Activated T-helper 17 cell treated with anti-CD3 and anti-CD28 coated beads, Interleukin-2, amount 50 U/mL, for 72 hours (primary cell): ENCODE results near the gene FBH1. TPM values are rescaled to one million over a fixed set of nuclear protein-coding genes. Genes with fewer than 3 reads are reported as not detected.
"Not testable (repeated sequence)": the region's sequence is repeated elsewhere in the genome, so short reads cannot be mapped to it uniquely, and the experiment has no call there.

Source experiments
- ATAC-seq: fragments of 150-1000 bp; cut with Tn5 transposase; replicated peaks from 2 replicates; pipeline ENCODE4 v1.10.0; 2021; ENCODE audit warnings: mild to moderate bottlenecking, moderate library complexity
- H3K27ac Mint-ChIP-seq: one replicate; pipeline ENCODE4 v1.8.0; 2022; ENCODE audit warnings: mixed read lengths
- H3K27me3 Mint-ChIP-seq: one replicate; pipeline ENCODE4 v1.8.0; 2022; ENCODE audit warnings: mixed read lengths
- H3K36me3 Mint-ChIP-seq: one replicate; pipeline ENCODE4 v1.8.0; 2022; ENCODE audit warnings: low read depth, mild to moderate bottlenecking, mixed read lengths
- H3K4me1 Mint-ChIP-seq: one replicate; pipeline ENCODE4 v1.8.0; 2022; ENCODE audit warnings: mixed read lengths
- H3K4me3 Mint-ChIP-seq: one replicate; pipeline ENCODE4 v1.8.0; 2022; ENCODE audit warnings: mild to moderate bottlenecking, mixed read lengths
- H3K9me3 Mint-ChIP-seq: one replicate; pipeline ENCODE4 v1.8.0; 2022; ENCODE audit warnings: mixed read lengths
- total RNA-seq, 2 donors: library from RNA; stranded (reverse); gene quantifications; one replicate each; pipeline ENCODE4 v1.2.3, GENCODE V29; 2022

The FBH1 gene
- total RNA-seq, result 10 to 100 TPM; 55.9 to 62.0 TPM

DNA sequence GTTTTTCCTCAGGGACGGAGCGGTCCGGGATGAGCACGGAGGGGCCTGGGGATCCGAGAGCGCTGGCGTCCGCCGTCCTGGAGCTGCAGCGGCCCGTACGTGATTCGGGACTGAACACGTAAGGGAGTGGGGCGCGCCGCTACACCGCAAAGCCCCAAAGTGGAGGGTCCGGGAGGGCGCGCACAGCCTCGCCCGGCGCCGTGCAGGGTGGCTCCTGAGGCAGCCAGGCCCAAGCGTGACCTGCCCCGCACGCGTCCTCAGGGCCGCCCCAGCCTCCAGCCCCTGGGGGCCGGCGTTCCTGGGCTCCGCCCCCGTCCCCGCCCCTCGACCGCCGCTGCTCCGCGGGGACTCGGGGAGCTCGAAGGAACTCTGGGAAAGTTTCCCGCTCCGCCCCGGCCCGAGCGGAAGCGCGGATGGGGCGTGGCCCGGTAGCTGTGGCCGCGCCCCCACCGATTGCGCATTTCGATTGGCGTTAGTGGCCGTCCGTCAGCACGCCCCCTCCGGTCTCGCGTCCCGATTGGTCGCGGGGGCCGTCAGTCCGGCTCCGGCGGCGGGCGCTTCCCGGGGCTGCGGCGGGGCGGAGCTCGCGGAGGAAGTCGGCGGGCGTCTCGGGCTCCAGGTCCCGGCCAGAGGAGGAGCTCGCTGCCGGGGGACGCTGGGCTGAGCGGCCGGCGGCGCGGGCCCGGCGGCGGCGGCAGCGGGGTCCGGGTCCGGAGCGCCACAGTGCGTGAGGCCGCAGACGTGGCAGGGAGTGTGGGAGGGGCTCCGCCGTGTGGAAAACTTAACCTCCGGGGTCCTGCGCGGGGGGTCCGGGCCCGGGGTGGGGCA is at the start of gene FBH1, which contains the start of gene ANKRD16:
Gene FBH1, plus strand, starts transcription at position 620 of the 828 bp plus-strand sequence. Its CDS starts 103 bp downstream, at position 723.
Gene ANKRD16, minus strand, starts transcription at position 270 of the 828 bp plus-strand sequence. CDS start 539 bp downstream, outside the sequence.
- Mint-ChIP-seq H3K9me3 (no peaks in the 10 kb centered on the region), H3K27ac (peak within 1 kb of the TSS; percentile 91), H3K4me1 (peaks cover 42% of the 10 kb centered on the region)

DNA sequence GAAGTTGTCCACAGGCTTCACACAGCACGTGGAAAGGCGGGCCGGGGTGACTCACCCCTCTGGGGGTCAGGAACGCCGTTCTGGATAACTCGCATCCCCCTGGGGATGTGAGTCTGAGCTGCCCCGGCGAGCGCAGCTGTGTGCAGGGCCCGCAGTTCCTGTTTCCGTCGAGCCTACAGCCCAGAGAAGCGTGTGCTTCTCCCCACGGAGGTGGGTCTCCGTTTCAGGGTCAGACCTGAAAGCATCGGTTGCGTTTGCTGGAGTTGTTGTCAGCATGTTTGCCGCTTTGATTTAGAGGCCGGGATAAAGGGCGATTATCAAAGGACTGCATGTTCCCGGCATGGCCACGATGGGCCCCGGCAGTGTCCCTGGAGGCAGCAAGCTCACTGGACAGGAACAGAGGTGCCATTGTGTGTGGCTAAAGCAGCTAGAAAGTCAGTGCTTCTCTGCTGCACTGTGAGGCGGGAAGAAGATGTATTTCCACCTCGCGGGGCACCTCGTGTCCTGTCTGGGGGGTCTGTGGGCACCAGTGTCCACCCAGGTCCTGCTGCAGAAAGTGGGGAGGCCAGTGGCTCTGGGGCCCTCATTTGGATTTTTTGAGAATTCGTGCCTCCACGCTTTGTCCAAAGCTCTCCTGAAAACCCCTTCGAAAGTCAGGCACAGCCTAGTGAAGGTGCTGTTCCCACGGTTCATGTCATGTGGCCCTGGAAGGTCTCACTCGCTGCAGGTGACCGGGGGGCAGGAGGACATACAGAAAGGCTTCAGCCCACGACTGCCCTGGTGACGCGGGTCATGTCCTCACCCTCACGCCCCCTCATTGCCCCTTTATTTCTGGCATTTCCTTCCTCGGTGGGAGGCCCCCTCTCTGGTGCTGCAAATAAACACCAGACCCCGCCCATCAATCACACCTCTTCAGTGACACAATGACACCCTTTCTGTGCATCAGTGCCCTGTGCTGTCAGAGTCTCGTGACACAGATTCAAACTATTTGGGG is 49.4 kb upstream of the FBH1 start:
- Mint-ChIP-seq H3K27me3 (peaks cover 3% of the 10 kb centered on the region), H3K4me3 (no peak overlapping the region), H3K9me3 (no peaks in the 10 kb centered on the region), H3K36me3 (no peaks in the 10 kb centered on the region), H3K27ac (no peak overlapping the region), H3K4me1 (peaks cover 8% of the 10 kb centered on the region)
- ATAC-seq, result no peak

More for the DNA sequence above, at the start of gene FBH1, which contains the start of gene ANKRD16:
- ATAC-seq, result peak; percentile 89
- Mint-ChIP-seq H3K36me3 (peaks cover 55% of the 10 kb centered on the region), H3K4me3 (peak within 1 kb of the TSS; percentile 94), H3K27me3 (no peaks in the 10 kb centered on the region)

DNA sequence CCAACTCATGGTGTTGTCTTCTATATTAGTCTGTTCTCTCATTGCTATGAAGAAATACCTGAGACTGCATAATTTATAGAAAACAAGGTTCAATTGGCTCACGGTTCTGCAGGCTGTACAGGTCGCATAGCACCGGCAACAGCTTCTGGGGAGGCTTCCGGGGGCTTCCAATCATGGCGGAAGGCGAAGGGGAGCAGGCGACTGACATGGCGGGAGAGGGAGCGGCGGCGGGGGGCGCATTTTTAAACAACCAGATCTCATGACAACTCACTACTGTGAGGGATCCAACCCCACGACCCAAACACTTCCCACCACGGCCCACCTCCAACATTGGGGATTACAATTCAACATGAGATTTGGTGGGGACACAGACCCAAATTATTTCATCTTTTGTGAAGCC is 48.1 kb upstream of the FBH1 start:
- Mint-ChIP-seq H3K4me1 (peaks cover 8% of the 10 kb centered on the region), H3K9me3 (no peaks in the 10 kb centered on the region), H3K27me3 (peaks cover 3% of the 10 kb centered on the region), H3K4me3 (no peak overlapping the region), H3K36me3 (peaks cover 6% of the 10 kb centered on the region), H3K27ac (no peak overlapping the region)
- no peak for ATAC-seq

DNA sequence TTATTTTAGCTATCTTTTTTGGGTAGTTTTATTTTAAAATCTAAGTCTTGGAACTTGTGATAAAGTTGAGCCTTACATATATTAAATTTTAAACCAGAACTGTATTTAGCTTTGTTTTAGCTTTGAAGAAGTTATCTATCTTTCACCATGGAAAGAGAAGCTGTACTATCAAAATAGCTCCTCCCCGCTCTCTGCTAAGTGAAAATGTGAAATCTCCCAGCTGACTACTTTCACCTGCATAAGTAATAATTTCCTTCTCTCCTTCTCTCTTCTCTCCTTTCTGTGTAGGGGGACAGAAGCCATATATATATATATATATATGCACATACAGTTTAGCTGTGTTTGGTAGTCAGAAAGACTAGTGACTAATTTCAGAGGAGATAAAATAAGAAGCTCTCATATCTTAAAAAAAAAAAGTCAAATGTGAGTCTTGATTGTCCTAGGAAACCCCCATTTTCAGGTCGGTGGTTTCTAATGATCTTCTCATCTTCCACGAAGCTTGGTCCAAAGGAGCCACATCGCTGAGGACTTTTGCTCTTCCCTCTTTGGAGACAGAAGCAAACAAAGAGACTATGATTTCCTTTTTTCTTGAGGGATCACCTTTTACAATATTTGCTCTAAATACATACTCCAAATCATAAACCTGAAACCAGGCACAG is 46.2 kb upstream of the FBH1 start:
- Mint-ChIP-seq H3K36me3 (peaks cover 6% of the 10 kb centered on the region), H3K27me3 (peaks cover 3% of the 10 kb centered on the region), H3K27ac (peak overlapping the region; percentile 75), H3K4me3 (peak overlapping the region; percentile 27), H3K9me3 (no peaks in the 10 kb centered on the region), H3K4me1 (peaks cover 8% of the 10 kb centered on the region)
- ATAC-seq, result peak; percentile 68

DNA sequence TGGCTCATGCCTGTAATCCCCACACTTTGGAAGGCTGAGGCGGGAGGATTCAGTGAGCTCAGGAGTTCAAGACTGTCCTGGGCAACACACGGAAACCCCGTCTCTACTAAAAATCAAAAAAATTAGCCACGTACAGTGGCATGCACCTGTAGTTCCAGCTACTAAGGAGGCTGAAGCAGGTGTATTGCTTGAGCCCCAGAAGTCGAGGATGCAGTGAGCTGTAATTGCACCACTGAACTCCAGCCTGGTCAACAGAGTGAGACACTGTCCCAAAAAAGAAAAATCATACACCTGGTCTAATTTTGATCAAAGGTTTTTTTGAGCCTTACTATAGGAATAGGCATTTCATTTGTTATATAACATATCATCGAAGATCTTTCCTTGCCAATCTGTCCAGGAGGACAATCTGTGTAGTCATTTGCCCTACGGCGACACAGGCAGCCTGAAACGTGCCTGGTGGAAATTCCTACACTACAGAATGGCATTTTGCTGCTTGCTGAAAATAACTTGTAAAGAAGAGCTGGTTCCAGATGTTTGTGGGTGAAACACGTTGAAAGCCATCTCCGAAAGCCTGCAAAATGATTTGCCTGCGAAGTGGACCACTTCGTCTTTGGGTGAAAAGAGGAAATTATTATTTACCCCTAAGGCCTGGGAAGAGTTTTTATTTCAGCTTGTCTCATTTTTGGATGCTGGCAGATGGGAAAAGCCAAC is 45.5 kb upstream of the FBH1 start:
- peak overlapping the region; percentile 75 for H3K27ac Mint-ChIP-seq
- peaks cover 8% of the 10 kb centered on the region for H3K4me1 Mint-ChIP-seq
- peaks cover 6% of the 10 kb centered on the region for H3K36me3 Mint-ChIP-seq
- peak overlapping the region; percentile 27 for H3K4me3 Mint-ChIP-seq
- H3K27me3 Mint-ChIP-seq, result peaks cover 2% of the 10 kb centered on the region
- no peaks in the 10 kb centered on the region for H3K9me3 Mint-ChIP-seq
- no peak for ATAC-seq

DNA sequence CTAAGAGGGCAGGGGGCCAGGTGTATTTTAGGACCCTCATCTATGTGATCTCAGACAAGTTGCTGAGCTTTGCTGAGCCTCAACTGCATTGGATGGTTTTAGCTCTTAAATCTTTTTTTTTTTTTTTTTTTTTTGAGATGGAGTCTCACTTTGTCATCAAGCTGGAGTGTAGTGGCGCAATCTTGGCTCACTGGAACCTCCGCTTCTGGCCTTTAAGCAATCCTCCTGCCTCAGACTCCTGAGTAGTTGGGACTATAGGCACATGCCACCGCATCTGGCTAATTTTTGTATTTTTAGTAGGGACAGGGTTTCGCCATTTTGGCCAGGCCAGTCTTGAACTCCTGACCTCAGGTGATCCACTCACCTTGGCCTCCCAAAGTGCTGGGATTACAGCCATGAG is 43.4 kb upstream of the FBH1 start:
- not testable (repeated sequence) for H3K36me3 Mint-ChIP-seq, ATAC-seq, H3K4me1 Mint-ChIP-seq, H3K27me3 Mint-ChIP-seq, H3K9me3 Mint-ChIP-seq
- peak overlapping the region; percentile 92 for H3K27ac Mint-ChIP-seq
- peak overlapping the region; percentile 65 for H3K4me3 Mint-ChIP-seq

DNA sequence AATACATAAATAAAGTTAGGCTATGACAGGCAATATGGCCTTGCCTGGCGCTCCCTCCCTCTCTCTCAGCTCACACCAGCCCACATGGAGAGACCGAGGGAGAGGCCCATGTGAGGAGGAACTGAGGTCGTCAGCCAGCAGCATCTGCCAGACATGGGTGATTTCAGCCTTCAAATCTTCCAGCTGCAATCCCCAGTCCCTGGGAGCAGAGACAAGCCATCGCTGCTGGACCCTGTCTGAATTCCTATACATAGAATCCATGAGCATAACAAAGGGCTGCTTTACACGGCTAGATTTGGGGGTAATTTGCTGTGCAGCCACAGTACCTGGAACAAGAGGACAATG is 35.9 kb upstream of the FBH1 start:
- H3K4me1 Mint-ChIP-seq, result no peaks in the 10 kb centered on the region
- no peak overlapping the region for H3K4me3 Mint-ChIP-seq
- no peaks in the 10 kb centered on the region for H3K36me3 Mint-ChIP-seq
- H3K9me3 Mint-ChIP-seq, result no peaks in the 10 kb centered on the region
- no peak for ATAC-seq
- H3K27ac Mint-ChIP-seq, result no peak overlapping the region
- H3K27me3 Mint-ChIP-seq, result peaks cover 3% of the 10 kb centered on the region

DNA sequence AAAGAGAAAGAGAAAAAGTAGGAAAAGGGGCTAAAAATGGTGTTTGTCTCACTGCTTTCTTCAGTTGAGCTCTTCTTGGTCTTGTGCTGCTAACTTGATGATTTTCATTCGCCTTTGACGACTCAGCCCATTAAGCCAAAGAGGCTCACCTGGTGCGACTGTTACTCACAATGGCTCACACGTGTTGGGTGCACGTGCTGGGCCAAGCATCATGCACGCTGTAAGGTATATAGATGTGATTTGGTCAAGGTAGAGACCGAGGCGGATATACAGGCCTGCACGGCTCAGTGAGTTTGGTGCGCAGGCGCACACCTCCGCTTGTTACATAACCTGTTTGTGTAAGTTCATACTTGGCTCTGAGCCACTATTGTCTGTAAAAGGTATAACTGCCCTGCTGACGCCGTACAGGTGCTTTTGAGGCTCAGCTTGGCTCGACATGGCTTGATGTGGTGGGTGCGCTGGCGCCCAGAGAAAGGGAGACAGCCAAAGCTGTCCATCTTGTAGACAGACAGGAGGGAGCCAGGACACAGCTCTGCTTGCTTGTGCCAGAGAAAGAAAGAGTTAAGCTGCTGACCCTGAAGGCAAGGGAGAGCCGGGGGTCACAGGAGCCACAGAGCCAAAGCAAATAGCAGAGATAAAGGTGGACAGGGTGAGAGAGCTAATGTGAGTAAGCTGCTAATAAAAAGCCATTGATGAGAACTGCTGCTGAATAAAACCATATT is 33.9 kb upstream of the FBH1 start:
- no peak for ATAC-seq
- Mint-ChIP-seq H3K4me3 (no peak overlapping the region), H3K27me3 (peaks cover 3% of the 10 kb centered on the region), H3K36me3 (no peaks in the 10 kb centered on the region), H3K27ac (no peak overlapping the region), H3K9me3 (no peaks in the 10 kb centered on the region), H3K4me1 (no peaks in the 10 kb centered on the region)

DNA sequence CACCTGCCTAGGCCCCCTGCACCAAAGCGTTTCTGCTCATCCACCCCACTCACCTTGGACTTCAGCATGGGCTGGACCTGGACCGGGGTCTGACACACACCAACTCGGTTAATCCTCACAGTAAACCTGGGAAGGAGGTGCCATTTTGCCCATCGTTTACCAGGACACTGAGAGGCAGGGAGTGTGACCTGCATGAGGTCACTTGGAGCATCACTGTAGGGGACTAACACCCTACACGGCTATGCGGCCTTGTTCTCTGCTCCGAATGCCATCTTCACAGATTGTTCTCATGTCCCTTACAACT is 33.4 kb upstream of the FBH1 start:
- ATAC-seq, result no peak
- peaks cover 3% of the 10 kb centered on the region for H3K27me3 Mint-ChIP-seq
- no peak overlapping the region for H3K27ac Mint-ChIP-seq
- H3K4me3 Mint-ChIP-seq, result no peak overlapping the region
- no peaks in the 10 kb centered on the region for H3K9me3 Mint-ChIP-seq
- no peaks in the 10 kb centered on the region for H3K36me3 Mint-ChIP-seq
- no peaks in the 10 kb centered on the region for H3K4me1 Mint-ChIP-seq

DNA sequence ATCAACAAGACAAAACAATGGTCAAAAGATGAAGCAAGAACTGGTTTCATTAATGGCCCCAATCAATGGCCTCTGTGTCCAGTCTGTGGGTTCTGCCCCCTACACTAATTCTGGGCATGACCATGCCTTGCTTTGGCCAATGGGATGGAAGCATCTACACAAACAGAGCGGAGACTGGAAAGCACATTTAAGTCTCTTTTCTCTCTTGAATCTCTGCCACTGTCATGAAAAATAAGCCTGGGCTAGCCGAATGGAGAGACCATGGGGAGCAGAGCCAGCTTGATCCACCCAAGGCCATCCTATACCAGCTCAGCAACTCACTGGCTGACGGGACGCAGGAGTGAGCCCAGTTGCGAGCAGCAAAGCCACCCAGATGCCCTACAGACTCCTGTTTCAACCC is 31.2 kb upstream of the FBH1 start:
- ATAC-seq, result no peak
- Mint-ChIP-seq H3K27me3 (no peaks in the 10 kb centered on the region), H3K4me3 (no peak overlapping the region), H3K36me3 (no peaks in the 10 kb centered on the region), H3K9me3 (no peaks in the 10 kb centered on the region), H3K27ac (no peak overlapping the region), H3K4me1 (peaks cover 5% of the 10 kb centered on the region)

DNA sequence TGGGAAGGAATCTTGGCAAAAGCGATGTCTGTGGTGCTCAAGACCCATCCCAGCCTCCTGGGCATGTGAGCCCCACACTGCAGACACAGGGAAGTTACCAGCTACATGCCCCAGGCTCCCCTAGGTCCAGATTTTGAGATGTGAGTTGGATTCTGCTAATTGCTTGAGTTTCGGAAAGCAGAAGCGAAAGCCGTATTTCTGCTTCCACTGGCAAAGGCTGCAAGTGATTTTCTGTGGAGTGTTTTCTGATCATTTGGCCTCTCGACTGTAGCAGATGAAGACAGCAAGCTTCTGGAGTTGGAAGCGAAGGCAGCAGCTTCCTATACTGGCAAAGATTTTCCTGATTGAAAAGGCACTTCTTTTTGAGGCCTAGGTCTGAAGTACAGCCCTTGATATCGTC is 30.0 kb upstream of the FBH1 start:
- no peak for ATAC-seq
- no peaks in the 10 kb centered on the region for H3K9me3 Mint-ChIP-seq
- no peak overlapping the region for H3K4me3 Mint-ChIP-seq
- no peak overlapping the region for H3K27ac Mint-ChIP-seq
- H3K4me1 Mint-ChIP-seq, result peaks cover 5% of the 10 kb centered on the region
- no peaks in the 10 kb centered on the region for H3K36me3 Mint-ChIP-seq
- H3K27me3 Mint-ChIP-seq, result no peaks in the 10 kb centered on the region

DNA sequence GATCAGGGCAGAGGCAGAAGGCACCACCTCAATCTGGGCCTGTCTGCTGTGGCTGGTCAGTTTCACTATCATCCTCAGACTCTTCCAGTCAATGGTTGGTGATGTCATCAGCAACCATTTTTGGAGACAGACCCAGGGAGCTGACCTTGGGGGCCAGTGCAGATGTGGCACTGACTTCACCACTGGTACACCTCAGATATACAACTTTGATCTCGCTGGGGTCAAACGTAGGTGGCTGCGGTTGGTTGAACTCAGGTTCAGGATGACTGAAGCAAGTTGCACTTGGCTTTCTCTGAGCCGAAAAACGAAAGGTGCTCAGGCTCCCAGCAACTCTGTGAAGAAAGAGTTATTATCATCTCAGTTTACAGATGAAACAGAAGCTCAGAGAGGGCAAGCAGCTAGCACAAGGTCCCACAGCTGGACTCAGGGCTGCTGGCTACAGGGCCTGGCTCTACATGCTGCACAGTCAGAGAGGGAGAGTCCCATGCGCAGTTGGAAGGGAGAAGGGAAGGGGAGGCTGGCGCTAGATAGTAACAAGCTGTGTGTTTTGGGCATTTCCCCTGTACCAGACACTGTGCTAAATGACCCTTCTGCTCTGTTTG is 27.6 kb upstream of the FBH1 start:
- Mint-ChIP-seq H3K9me3 (no peaks in the 10 kb centered on the region), H3K27ac (peak overlapping the region; percentile 33), H3K36me3 (no peaks in the 10 kb centered on the region), H3K4me1 (peaks cover 5% of the 10 kb centered on the region), H3K27me3 (no peaks in the 10 kb centered on the region), H3K4me3 (no peak overlapping the region)
- ATAC-seq, result peak; percentile 89

DNA sequence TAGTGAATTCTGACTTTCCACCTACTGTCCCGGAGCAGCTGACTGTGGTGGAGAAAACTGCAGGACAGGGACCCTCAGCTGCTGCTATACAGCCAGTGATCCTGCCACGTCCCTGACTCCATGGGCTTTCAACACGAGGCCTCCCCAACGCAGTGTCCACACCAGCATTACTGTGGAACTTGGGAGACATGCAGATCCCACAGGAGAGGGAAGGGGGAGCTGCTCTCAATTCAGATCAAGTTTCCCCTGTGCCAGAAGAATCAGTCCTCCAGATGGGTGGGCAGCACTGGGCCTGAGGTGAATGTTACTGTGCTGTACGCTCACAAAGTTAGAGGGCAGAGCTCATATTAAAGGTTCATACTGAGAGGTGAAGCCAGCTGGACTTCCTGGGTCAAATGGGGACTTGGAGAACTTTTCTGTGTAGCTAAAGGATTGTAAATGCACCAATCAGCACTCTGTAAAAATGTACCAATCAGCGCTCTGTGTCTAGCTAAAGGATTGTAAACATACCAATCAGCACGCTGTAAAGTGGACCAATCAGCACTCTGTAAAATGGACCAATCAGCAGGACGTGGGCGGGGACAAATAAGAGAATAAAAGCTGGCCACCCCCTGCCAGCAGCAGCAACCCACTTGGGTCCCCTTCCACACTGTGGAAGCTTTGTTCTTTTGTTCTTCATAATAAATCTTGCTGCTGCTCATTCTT is 26.9 kb upstream of the FBH1 start:
- not testable (repeated sequence) for H3K9me3 Mint-ChIP-seq, H3K4me3 Mint-ChIP-seq, H3K4me1 Mint-ChIP-seq, ATAC-seq, H3K27ac Mint-ChIP-seq, H3K27me3 Mint-ChIP-seq, H3K36me3 Mint-ChIP-seq
